HEK293 (cell line): ENCODE results near the gene ATP8A2.

ENCODE experiments used
- BCL6B ChIP-seq: fragments of 450-650 bp; formaldehyde crosslinking; IDR thresholded peaks from 2 replicates; pipeline ENCODE4 v1.5.1; 2017; ENCODE audit warnings: missing biosample characterization, missing genetic modification characterization
- EGR2 ChIP-seq: fragments of 450-650 bp; formaldehyde crosslinking; IDR thresholded peaks from 2 replicates; pipeline ENCODE4 v1.5.1; 2016; ENCODE audit warnings: low read depth, missing biosample characterization, missing genetic modification characterization
- FEZF1 ChIP-seq: fragments of 450-650 bp; formaldehyde crosslinking; IDR thresholded peaks from 2 replicates; pipeline ENCODE4 v1.5.1; 2016; ENCODE audit warnings: missing biosample characterization, missing genetic modification characterization
- INSM2 ChIP-seq: fragments of 450-650 bp; formaldehyde crosslinking; IDR thresholded peaks from 2 replicates; pipeline ENCODE4 v1.5.1; 2016; ENCODE audit warnings: missing biosample characterization, missing genetic modification characterization
- KLF7 ChIP-seq: fragments of 450-650 bp; formaldehyde crosslinking; IDR thresholded peaks from 2 replicates; pipeline ENCODE4 v1.5.1; 2016; ENCODE audit warnings: missing biosample characterization, missing genetic modification characterization, borderline replicate concordance
- OSR2 ChIP-seq: fragments of 450-650 bp; formaldehyde crosslinking; IDR thresholded peaks from 2 replicates; pipeline ENCODE4 v1.5.1; 2016; ENCODE audit warnings: missing biosample characterization, missing genetic modification characterization
- REPIN1 ChIP-seq: fragments of 450-650 bp; formaldehyde crosslinking; IDR thresholded peaks from 2 replicates; pipeline ENCODE4 v1.5.1; 2017; ENCODE audit warnings: missing biosample characterization, missing genetic modification characterization, low read depth
- SP3 ChIP-seq: fragments of 450-650 bp; formaldehyde crosslinking; IDR thresholded peaks from 2 replicates; pipeline ENCODE4 v1.5.1; 2016; ENCODE audit warnings: missing biosample characterization, missing genetic modification characterization
- ZBTB11 ChIP-seq: fragments of 450-650 bp; formaldehyde crosslinking; conservative IDR thresholded peaks from 2 replicates; pipeline ENCODE4 v1.5.1; 2016; ENCODE audit warnings: low read depth, missing biosample characterization, missing genetic modification characterization
- ZBTB44 ChIP-seq: fragments of 450-650 bp; IDR thresholded peaks from 2 replicates; pipeline ENCODE4 v1.5.1; 2018; ENCODE audit warnings: missing biosample characterization, mild to moderate bottlenecking, missing genetic modification characterization
- ZEB2 ChIP-seq: fragments of 450-650 bp; formaldehyde crosslinking; IDR thresholded peaks from 2 replicates; pipeline ENCODE4 v1.5.1; 2016; ENCODE audit warnings: missing biosample characterization, missing genetic modification characterization
- ZFHX2 ChIP-seq: fragments of 450-650 bp; formaldehyde crosslinking; conservative IDR thresholded peaks from 2 replicates; pipeline ENCODE4 v1.5.1; 2016; ENCODE audit warnings: missing biosample characterization, missing genetic modification characterization
- ZNF26 ChIP-seq: fragments of 450-650 bp; formaldehyde crosslinking; IDR thresholded peaks from 2 replicates; pipeline ENCODE4 v1.5.1; 2016; ENCODE audit warnings: missing biosample characterization, missing genetic modification characterization
- ZNF311 ChIP-seq: fragments of 450-650 bp; formaldehyde crosslinking; IDR thresholded peaks from 2 replicates; pipeline ENCODE4 v1.5.1; 2017; ENCODE audit warnings: missing biosample characterization, missing genetic modification characterization, borderline replicate concordance
- ZNF366 ChIP-seq: fragments of 450-650 bp; formaldehyde crosslinking; conservative IDR thresholded peaks from 2 replicates; pipeline ENCODE4 v1.5.1; 2016; ENCODE audit warnings: missing biosample characterization, missing genetic modification characterization
- ZNF391 ChIP-seq: fragments of 450-650 bp; formaldehyde crosslinking; IDR thresholded peaks from 2 replicates; pipeline ENCODE4 v1.5.1; 2016; ENCODE audit warnings: low read depth, missing biosample characterization, missing genetic modification characterization, borderline replicate concordance
- ZNF449 ChIP-seq: fragments of 450-650 bp; formaldehyde crosslinking; IDR thresholded peaks from 2 replicates; pipeline ENCODE4 v1.5.1; 2017; ENCODE audit warnings: missing biosample characterization, mild to moderate bottlenecking, missing genetic modification characterization, moderate library complexity
- ZNF548 ChIP-seq: fragments of 450-650 bp; formaldehyde crosslinking; IDR thresholded peaks from 2 replicates; pipeline ENCODE4 v1.5.1; 2016; ENCODE audit warnings: missing biosample characterization, missing genetic modification characterization
- ZNF558 ChIP-seq: fragments of 450-650 bp; formaldehyde crosslinking; IDR thresholded peaks from 2 replicates; pipeline ENCODE4 v1.5.1; 2016; ENCODE audit warnings: missing biosample characterization, missing genetic modification characterization
- ZNF664 ChIP-seq: fragments of 450-650 bp; formaldehyde crosslinking; IDR thresholded peaks from 2 replicates; pipeline ENCODE4 v1.5.1; 2016; ENCODE audit warnings: missing biosample characterization, missing genetic modification characterization

ATP8A2 gene

GRCh38 chr13:25886438-25887214 is 514.9 kb downstream of the ATP8A2 start (continued):
- TF ChIP-seq ZNF366 (tag by site-specific recombination) (no peak), KLF7 (tag by site-specific recombination) (no peak), ZNF558 (no peak), ZNF449 (no peak), ZNF391 (tag by site-specific recombination) (no peak), ZNF311 (tag by site-specific recombination) (no peak), REPIN1 (no peak), FEZF1 (peak; percentile 60), OSR2 (peak; percentile 39; the same call in 1 of the 2 replicates), EGR2 (tag by site-specific recombination) (peak; percentile 74; the same call in 1 of the 2 replicates), ZBTB44 (tag by site-specific recombination) (no peak), ZNF548 (tag by site-specific recombination) (no peak), BCL6B (tag by site-specific recombination) (no peak), ZNF26 (tag by site-specific recombination) (no peak), ZFHX2 (tag by site-specific recombination) (peak; percentile 81), ZNF664 (no peak), INSM2 (tag by site-specific recombination) (no peak), ZEB2 (tag by site-specific recombination) (peak; percentile 50; the same call in 1 of the 2 replicates), SP3 (tag by site-specific recombination) (no peak), ZBTB11 (tag by site-specific recombination) (no peak)
